Retinal pigment epithelial cell (primary cell): Measurements from ENCODE around the gene NFIC.

Experiments
- DNase-seq: peaks from one replicate; pipeline ENCODE4 v3.0.0-alpha.2; 2010; ENCODE audit warnings: low read depth
- H3K4me3 ChIP-seq: 2 replicates; pipeline ENCODE4 v1.5.1; 2011; ENCODE audit warnings: mild to moderate bottlenecking, low read length, control low read depth, moderate library complexity
- CTCF ChIP-seq: conservative IDR thresholded peaks from 2 replicates; pipeline ENCODE4 v1.5.1; 2011; ENCODE audit warnings: low read depth, low read length, control low read depth, inconsistent platforms

Gene NFIC

GRCh38 chr19:3356805-3357204, 9.6 kb upstream of the NFIC start:
- no peak for TF ChIP-seq CTCF
- H3K4me3 ChIP-seq: no peak overlapping the region
- DNase-seq: no peak

GRCh38 chr19:3357271-3357991, 9.0 kb upstream of the NFIC start:
- TF ChIP-seq CTCF: no peak
- no peak overlapping the region for H3K4me3 ChIP-seq
- no peak for DNase-seq

GRCh38 chr19:3357992-3358688, 8.2 kb upstream of the NFIC start:
- no peak for DNase-seq
- H3K4me3 ChIP-seq: peak overlapping the region; percentile 22
- TF ChIP-seq CTCF: no peak

- H3K4me3 ChIP-seq: peak overlapping the region; percentile 61
- TF ChIP-seq CTCF: no peak
- no peak for DNase-seq
These were observed 7.7 kb upstream of the NFIC start for GRCh38 chr19:3358689-3359014.

- H3K4me3 ChIP-seq: peak overlapping the region; percentile 64
- DNase-seq: no peak
- no peak for TF ChIP-seq CTCF
These were observed 7.1 kb upstream of the NFIC start for GRCh38 chr19:3359015-3359918.

GRCh38 chr19:3359919-3360420, 6.4 kb upstream of the NFIC start:
- peak overlapping the region; percentile 64 for H3K4me3 ChIP-seq
- no peak for TF ChIP-seq CTCF
- no peak for DNase-seq
